OCI-LY1 (cell line): Measurements from ENCODE around the gene WDFY2.

Source experiments
- EZH2 ChIP-seq: fragments of 200-600 bp; sonication (generic), shearing (Covaris generic); IDR thresholded peaks from 2 replicates; pipeline ENCODE4 v1.8.0; 2017; ENCODE audit warnings: borderline replicate concordance, mixed run types, mild to moderate bottlenecking, antibody characterized with exemption, low read length, moderate library complexity, mixed read lengths
- TF ChIP-seq, protein P1 (sequence below): fragments of 200-600 bp; sonication (generic), shearing (Covaris generic); IDR thresholded peaks from 2 replicates; pipeline ENCODE4 v1.5.1; 2017; ENCODE audit warnings: mild to moderate bottlenecking, antibody characterized with exemption, low read length, moderate library complexity, mixed read lengths

DNA sequence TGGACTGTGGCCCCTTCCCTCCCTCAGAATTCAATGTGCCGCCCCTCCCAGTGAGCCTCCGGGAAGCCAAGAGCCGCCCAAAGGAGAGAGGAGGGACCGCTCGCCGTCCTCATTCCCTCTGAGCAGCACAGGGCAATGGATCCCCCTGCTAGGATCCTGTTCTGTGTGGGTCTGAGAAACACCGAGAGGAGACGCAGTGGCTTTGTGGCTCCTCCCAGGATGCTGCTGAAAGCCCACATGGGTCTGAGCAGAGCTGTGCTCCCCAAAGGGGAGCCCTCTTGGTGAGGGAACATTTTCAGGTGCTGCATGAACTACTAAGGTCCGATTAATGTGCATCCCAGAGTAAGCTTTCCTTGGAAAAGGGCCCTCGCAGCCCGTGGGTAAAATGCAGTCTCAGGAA is 189.3 kb downstream of the WDFY2 start:
- TF ChIP-seq, protein P1, sequence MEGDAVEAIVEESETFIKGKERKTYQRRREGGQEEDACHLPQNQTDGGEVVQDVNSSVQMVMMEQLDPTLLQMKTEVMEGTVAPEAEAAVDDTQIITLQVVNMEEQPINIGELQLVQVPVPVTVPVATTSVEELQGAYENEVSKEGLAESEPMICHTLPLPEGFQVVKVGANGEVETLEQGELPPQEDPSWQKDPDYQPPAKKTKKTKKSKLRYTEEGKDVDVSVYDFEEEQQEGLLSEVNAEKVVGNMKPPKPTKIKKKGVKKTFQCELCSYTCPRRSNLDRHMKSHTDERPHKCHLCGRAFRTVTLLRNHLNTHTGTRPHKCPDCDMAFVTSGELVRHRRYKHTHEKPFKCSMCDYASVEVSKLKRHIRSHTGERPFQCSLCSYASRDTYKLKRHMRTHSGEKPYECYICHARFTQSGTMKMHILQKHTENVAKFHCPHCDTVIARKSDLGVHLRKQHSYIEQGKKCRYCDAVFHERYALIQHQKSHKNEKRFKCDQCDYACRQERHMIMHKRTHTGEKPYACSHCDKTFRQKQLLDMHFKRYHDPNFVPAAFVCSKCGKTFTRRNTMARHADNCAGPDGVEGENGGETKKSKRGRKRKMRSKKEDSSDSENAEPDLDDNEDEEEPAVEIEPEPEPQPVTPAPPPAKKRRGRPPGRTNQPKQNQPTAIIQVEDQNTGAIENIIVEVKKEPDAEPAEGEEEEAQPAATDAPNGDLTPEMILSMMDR = no peak
- no peak for TF ChIP-seq EZH2
